Thyroid gland (tissue), 4 donors: ENCODE measurements around the gene SEPTIN1. TPM values are rescaled to one million over a fixed set of nuclear protein-coding genes. Genes with fewer than 3 reads are reported as not detected.

ENCODE experiments used
- DNase-seq, 2 donors: peaks; one replicate each; pipeline ENCODE4 v3.0.0-alpha.2; 2019
- H3K27ac ChIP-seq, 3 donors: fragments of 200-600 bp; sonication (generic); 1 replicate in 2 of 3; 2 replicates in 1 of 3; pipeline ENCODE4 v1.5.1; 2016 to 2019; ENCODE audit warnings: mild to moderate bottlenecking in 1 of 3, moderate library complexity in 1 of 3
- H3K27me3 ChIP-seq: fragments of 200-600 bp; sonication (generic); one replicate; pipeline ENCODE4 v1.5.1; 2019
- H3K36me3 ChIP-seq, 2 donors: fragments of 200-600 bp; sonication (generic); one replicate each; pipeline ENCODE4 v1.5.1; 2016 to 2019
- H3K4me1 ChIP-seq, 2 donors: fragments of 200-600 bp; sonication (generic); one replicate each; pipeline ENCODE4 v1.5.1; 2017 to 2019
- H3K4me3 ChIP-seq, 3 donors: fragments of 200-600 bp; sonication (generic); replicated peaks in 1 of 3; 1 replicate in 2 of 3; 2 replicates in 1 of 3; pipeline ENCODE4 v1.5.1; 2016; ENCODE audit warnings: mild to moderate bottlenecking in 1 of 3
- H3K9me3 ChIP-seq: fragments of 200-600 bp; sonication (generic); one replicate; pipeline ENCODE4 v1.5.1; 2017
- POLR2A ChIP-seq, 2 donors: fragments of 450-650 bp; IDR thresholded peaks; one replicate each; pipeline ENCODE4 v1.6.1; 2017; ENCODE audit warnings: antibody characterized with exemption in 2 of 2, mild to moderate bottlenecking in 2 of 2, moderate library complexity in 1 of 2
- WGBS, 2 donors: methylation state at CpG; one replicate each; pipeline ENCODE4 v1.1.5; 2017; 5-methylcytosine and 5-hydroxymethylcytosine counted together
- intact Hi-C: fragments of 100-400 bp; cut with DNase I; formaldehyde crosslinking; loops from one replicate; pipeline ENCODE4 v1.15.1; 2023
- total RNA-seq, 4 donors: library from RNA; depleted of rRNA; stranded (reverse); fragments of >200 nt; gene quantifications; one replicate each; pipeline ENCODE4 v1.2.3, GENCODE V29; 2016
- TF ChIP-seq, protein P1 (sequence below), 6 experiments: fragments of 200-600 bp in 3 of 6; fragments of 450-650 bp in 3 of 6; sonication (generic) in 3 of 6; IDR thresholded peaks; one replicate each; pipeline ENCODE4 v1.5.1; 2016 to 2019; ENCODE audit warnings: antibody characterized with exemption in 6 of 6, mild to moderate bottlenecking in 2 of 6, inconsistent platforms in 1 of 6, moderate library complexity in 1 of 6

Gene SEPTIN1
- total RNA-seq, 4 donors from 2014 or later, result 0.56 to 3.4 (median 1.4) TPM

DNA sequence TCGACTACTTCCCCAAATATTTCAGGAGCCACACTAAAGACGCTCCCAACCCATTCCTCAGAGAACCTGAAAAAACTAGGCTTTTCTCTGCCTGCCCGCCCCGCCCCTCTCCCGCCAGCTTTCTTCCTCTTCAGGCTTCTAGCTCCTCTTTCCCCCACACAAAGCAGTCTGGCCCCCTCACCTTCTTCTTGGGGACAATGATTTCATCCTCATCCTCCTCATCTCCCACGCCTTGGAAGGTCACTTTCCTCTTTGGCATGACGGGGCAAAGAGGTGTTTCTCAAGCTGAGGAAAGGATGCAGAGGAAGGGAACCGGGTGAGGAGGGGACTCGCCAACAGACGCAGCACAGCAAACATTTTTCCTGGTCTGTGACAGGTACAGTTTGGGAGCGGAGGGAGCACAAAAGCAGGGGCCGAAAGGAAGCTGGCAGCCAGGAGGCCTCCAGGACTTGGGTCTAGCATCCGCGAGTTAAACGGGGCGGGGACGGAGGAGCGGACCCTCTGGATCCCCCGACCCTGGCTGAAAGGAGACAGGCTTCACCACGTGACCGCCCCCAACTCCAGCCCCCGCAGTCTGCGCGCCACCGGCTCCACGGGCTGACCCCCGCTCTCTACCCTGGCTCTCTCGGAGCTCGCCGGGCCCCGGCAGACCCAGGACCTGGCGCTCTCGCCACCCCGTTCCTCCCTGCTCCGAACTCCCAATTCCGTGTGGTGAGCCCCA lies 27.8 kb downstream of the SEPTIN1 start:
- no peak for DNase-seq
- peak overlapping the region; percentile 54 to 96 (median 95) for H3K27ac ChIP-seq
- H3K9me3 ChIP-seq, result no peaks in the 10 kb centered on the region
- no peaks in the 10 kb centered on the region for H3K27me3 ChIP-seq
- TF ChIP-seq, protein P1, sequence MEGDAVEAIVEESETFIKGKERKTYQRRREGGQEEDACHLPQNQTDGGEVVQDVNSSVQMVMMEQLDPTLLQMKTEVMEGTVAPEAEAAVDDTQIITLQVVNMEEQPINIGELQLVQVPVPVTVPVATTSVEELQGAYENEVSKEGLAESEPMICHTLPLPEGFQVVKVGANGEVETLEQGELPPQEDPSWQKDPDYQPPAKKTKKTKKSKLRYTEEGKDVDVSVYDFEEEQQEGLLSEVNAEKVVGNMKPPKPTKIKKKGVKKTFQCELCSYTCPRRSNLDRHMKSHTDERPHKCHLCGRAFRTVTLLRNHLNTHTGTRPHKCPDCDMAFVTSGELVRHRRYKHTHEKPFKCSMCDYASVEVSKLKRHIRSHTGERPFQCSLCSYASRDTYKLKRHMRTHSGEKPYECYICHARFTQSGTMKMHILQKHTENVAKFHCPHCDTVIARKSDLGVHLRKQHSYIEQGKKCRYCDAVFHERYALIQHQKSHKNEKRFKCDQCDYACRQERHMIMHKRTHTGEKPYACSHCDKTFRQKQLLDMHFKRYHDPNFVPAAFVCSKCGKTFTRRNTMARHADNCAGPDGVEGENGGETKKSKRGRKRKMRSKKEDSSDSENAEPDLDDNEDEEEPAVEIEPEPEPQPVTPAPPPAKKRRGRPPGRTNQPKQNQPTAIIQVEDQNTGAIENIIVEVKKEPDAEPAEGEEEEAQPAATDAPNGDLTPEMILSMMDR (IDR thresholded peaks at IDR 0.05), result no peak
- TF ChIP-seq POLR2A (IDR thresholded peaks at IDR 0.05), result no peak
- intact Hi-C loops, result no loop called here
- peak overlapping the region; percentile 74 to 93 (median 88) for H3K4me3 ChIP-seq
- peaks cover 45 to 55% of the 10 kb centered on the region in 2 donors for H3K4me1 ChIP-seq
- 2 to 5% methylated on average over 17 to 19 of the region's 36 CpGs for WGBS, 2 donors
- H3K36me3 ChIP-seq, result peaks cover 30 to 34% of the 10 kb centered on the region in 2 donors

DNA sequence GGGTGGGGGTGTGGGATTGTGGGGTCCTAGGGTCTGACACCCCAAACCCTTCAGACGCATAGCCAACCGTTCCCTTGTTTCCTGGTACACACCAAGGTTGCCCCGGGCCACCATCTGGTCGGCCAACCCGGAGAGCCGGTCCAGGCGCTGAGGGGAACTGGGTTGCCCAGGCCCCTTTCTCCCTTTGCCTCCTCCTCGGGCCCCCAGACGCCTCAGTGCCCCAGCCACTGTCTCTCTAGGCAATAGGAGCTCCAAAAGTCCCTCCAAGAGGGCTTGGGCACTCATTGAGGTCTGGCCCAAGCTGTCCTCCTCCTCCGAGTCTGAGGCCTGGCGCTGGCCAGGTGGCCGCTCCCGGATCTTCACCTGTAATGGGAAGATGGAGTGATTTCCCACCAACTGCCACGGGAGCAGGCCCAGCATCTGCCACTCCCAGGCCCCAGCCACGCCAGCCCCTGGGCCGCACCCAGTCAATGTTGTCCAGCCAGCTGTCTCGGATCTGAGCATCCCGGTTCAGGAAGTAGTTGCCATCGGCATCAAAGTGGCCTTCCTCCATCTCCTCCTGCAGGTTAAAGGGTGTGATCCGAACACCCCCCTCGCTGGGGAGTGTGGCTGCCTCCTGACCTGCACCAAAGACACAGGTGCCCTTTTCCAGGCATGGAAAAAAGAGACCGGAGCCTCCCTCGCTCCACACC lies 28.8 kb downstream of the SEPTIN1 start:
- intact Hi-C loops, result no loop called here
- peak overlapping the region in 2 of 3 donors; percentile 95 to 96 for H3K27ac ChIP-seq
- H3K4me3 ChIP-seq, result peak overlapping the region in 1 of 3 donors; percentile 93
- TF ChIP-seq, protein P1 (IDR thresholded peaks at IDR 0.05), result no peak
- no peak for TF ChIP-seq POLR2A (IDR thresholded peaks at IDR 0.05)
- H3K36me3 ChIP-seq, result peaks cover 20 to 30% of the 10 kb centered on the region in 2 donors
- H3K4me1 ChIP-seq, result peaks cover 51 to 60% of the 10 kb centered on the region in 2 donors
- no peaks in the 10 kb centered on the region for H3K27me3 ChIP-seq
- no peak for DNase-seq
- no peaks in the 10 kb centered on the region for H3K9me3 ChIP-seq
- 92 to 93% methylated on average over 18 to 23 of the region's 23 CpGs for WGBS, 2 donors

DNA sequence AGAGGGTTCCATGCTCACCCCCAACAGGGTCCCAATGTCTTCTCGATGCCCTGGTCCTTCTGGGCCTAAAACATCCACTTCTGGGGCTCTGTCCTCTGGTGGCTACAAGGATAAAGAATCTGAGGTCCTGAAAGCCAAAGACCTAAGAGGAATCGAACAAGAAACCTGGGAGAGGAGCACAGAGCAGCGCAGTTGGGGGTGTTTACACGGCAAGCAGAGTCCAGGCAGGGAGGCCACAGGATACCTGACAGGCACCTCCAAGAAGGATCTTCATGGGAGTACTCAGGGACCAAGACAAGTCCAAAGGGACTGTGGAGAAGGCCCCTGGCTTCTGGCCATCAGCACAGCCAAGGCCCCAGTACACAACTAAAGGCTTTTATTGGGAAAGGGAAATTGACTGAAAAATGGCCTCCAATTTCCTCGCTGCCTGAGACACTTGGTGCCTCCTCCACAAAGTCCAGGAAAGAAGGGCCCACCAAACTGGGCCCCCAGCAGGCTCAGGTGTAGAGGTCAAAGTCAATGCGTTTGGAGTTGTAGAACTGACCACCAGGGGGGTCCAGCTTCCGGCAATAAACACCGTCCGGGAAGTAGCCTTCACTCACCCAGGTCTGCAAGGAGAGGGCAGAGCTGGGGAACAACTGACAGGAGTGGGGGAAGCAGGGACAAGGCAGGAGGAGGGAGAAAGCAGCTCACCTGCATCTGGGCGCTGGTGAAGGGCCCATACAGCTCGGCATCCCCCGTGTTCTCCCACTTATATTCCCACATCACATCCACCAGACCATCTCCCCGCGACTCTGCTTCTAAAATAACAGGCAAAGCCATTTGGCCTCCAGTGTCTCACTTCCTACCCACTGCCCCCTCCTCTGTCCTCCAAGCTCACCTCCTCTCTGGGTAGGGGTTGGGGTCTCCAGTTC lies 29.6 kb downstream of the SEPTIN1 start:
- Histone ChIP-seq H3K4me1 (peaks cover 51 to 60% of the 10 kb centered on the region in 2 donors), H3K27ac (peak overlapping the region; percentile 44 to 96 (median 95)), H3K36me3 (peaks cover 12 to 21% of the 10 kb centered on the region in 2 donors), H3K4me3 (no peak overlapping the region), H3K9me3 (no peaks in the 10 kb centered on the region), H3K27me3 (no peaks in the 10 kb centered on the region)
- 83 to 87% methylated on average over 11 to 14 of the region's 14 CpGs for WGBS, 2 donors
- TF ChIP-seq, protein P1 (IDR thresholded peaks at IDR 0.05), result no peak
- TF ChIP-seq POLR2A (IDR thresholded peaks at IDR 0.05), result no peak
- intact Hi-C loops, result no loop called here
- no peak for DNase-seq

DNA sequence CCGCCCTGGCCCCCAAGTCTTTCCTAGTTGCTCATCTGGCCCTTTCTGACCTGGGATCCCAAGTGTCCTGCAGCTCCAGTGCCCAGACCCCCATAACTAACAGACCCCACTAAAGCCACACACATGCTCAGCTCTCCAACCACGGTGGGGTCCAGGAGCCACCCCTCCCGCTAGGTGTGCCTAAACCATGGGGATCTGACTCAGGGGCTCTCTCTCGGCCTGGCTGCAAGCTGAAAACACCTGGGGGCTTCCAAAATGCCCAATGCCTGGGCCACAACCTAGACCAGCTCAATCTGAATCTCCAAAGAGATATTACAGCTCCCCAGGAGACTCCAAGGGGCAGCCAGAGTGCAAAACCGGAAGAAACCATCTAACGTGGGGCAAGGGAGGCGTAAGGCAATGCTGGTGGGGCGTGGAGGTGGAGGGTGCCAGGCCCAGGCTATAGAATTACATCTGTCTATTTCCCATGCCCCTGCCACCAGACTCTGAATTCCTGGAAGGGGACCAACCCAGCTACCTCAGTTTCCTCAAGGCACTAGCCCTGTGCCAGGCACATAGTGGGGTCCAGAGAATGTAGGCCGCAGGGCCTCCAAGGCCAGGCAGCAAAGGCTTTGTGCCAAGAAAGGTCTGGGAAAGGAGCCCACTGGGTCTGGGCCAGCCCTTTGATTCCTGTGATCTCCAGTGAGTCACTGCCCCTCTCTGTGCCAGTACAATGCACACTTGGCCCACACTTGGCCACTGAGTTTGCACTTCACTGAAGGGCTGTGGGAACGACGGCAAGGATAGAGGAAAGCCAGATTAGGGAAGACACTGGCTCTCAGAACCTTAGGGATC lies 30.6 kb downstream of the SEPTIN1 start:
- peaks cover 51 to 57% of the 10 kb centered on the region in 2 donors for H3K4me1 ChIP-seq
- WGBS, 2 donors, result 47 to 59% methylated on average over 8 to 11 of the region's 11 CpGs

More for the DNA sequence above, 30.6 kb downstream of the SEPTIN1 start:
- no peaks in the 10 kb centered on the region for H3K9me3 ChIP-seq
- H3K36me3 ChIP-seq, result peaks cover 8 to 14% of the 10 kb centered on the region in 2 donors
- H3K4me3 ChIP-seq, result no peak overlapping the region
- peak; percentile 95 to 97 for DNase-seq
- H3K27ac ChIP-seq, result peak overlapping the region; percentile 62 to 96 (median 95)
- intact Hi-C loops, result no loop called here
- TF ChIP-seq POLR2A (IDR thresholded peaks at IDR 0.05), result no peak
- TF ChIP-seq, protein P1 (IDR thresholded peaks at IDR 0.05), result no peak
- no peaks in the 10 kb centered on the region for H3K27me3 ChIP-seq
